Upper lobe of right lung (tissue), 1 donor: ENCODE results near the gene CLEC16A. TPM values are rescaled to one million over a fixed set of nuclear protein-coding genes. Genes with fewer than 3 reads are reported as not detected.

Experiments used
- ATAC-seq: fragments of 200-7000 bp; cut with Tn5 transposase; one replicate; pipeline ENCODE4 v1.9.1; 2020; ENCODE audit warnings: mild to moderate bottlenecking, moderate library complexity
- DNase-seq: peaks from one replicate; pipeline ENCODE4 v3.0.0-alpha.2; 2020
- H3K27ac ChIP-seq: fragments of 200-600 bp; one replicate; pipeline ENCODE4 v1.8.0; 2022
- H3K27me3 ChIP-seq: fragments of 200-600 bp; one replicate; pipeline ENCODE4 v1.8.0; 2022; ENCODE audit warnings: mild to moderate bottlenecking
- H3K36me3 ChIP-seq: fragments of 200-600 bp; one replicate; pipeline ENCODE4 v1.8.0; 2022
- H3K4me1 ChIP-seq: fragments of 200-600 bp; one replicate; pipeline ENCODE4 v1.8.0; 2022
- H3K4me3 ChIP-seq: fragments of 200-600 bp; one replicate; pipeline ENCODE4 v1.8.0; 2022; ENCODE audit warnings: mild to moderate bottlenecking
- H3K9me3 ChIP-seq: fragments of 200-600 bp; one replicate; pipeline ENCODE4 v1.8.0; 2022
- intact Hi-C: fragments of 100-400 bp; cut with DNase I; formaldehyde crosslinking; loops from one replicate; pipeline ENCODE4 v1.11.0; 2022
- total RNA-seq: library from RNA; stranded (reverse); fragmentation: NEBNext Ultra II Directional; extraction: Animal tissue kit (Norgen Biotek cat#: 25700); gene quantifications from one replicate; pipeline ENCODE4 v1.2.1, GENCODE V29; 2021
- TF ChIP-seq, protein P1 (sequence below): fragments of 200-600 bp; IDR thresholded peaks from one replicate; pipeline ENCODE4 v1.8.0; 2022; ENCODE audit warnings: antibody characterized with exemption
- donor health status: DM: no; HTN: yes; CAD: no; lungs with severe emphysema.

The CLEC16A gene
- total RNA-seq, 1 donor from 2014 or later: 36.9 TPM

DNA sequence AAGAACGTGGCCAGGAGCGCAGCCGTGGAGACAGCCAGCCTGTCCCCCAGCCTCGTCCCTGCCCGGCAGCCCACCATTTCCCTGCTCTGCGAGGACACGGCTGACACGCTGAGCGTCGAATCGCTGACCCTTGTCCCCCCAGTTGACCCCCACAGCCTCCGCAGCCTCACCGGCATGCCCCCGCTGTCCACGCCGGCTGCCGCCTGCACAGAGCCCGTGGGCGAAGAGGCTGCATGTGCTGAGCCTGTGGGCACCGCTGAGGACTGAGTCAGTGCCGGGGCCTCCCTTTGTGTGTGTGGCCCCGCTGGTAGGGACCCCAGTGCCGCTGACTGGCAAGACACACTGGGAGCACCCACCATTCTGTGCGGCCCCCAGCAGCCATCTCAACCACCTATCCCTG, 234.1 kb downstream of the CLEC16A start:
- peaks cover 22% of the 10 kb centered on the region for H3K36me3 ChIP-seq
- TF ChIP-seq, protein P1, sequence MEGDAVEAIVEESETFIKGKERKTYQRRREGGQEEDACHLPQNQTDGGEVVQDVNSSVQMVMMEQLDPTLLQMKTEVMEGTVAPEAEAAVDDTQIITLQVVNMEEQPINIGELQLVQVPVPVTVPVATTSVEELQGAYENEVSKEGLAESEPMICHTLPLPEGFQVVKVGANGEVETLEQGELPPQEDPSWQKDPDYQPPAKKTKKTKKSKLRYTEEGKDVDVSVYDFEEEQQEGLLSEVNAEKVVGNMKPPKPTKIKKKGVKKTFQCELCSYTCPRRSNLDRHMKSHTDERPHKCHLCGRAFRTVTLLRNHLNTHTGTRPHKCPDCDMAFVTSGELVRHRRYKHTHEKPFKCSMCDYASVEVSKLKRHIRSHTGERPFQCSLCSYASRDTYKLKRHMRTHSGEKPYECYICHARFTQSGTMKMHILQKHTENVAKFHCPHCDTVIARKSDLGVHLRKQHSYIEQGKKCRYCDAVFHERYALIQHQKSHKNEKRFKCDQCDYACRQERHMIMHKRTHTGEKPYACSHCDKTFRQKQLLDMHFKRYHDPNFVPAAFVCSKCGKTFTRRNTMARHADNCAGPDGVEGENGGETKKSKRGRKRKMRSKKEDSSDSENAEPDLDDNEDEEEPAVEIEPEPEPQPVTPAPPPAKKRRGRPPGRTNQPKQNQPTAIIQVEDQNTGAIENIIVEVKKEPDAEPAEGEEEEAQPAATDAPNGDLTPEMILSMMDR: no peak
- H3K4me3 ChIP-seq: no peak overlapping the region
- ATAC-seq (no peak), DNase-seq (no peak)
- peaks cover 3% of the 10 kb centered on the region for H3K4me1 ChIP-seq
- no peak overlapping the region for H3K27ac ChIP-seq
- intact Hi-C loops: no loop called here
- no peaks in the 10 kb centered on the region for H3K9me3 ChIP-seq
- no peaks in the 10 kb centered on the region for H3K27me3 ChIP-seq

DNA sequence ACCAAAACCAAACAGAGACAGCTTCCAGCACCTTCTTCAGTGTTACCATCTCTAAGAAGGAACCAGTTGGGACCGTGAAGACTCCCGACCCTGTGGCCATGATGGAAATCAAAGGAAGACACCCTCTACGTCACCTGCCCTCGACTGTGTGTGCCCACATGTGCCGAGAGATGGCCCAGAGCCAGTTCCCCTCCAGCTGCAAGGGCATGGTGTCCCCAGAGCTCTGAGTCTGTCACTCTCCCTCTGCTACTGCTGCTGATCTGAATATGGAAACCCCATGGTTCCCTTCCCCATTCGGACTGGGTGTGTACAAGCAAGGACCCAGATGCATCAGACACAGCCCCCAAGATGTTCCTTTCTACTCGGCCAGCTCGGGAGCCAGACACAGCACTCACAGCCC, 235.2 kb downstream of the CLEC16A start:
- intact Hi-C loops: no loop called here
- no peak for DNase-seq
- H3K4me1 ChIP-seq: peaks cover 3% of the 10 kb centered on the region
- TF ChIP-seq, protein P1: no peak
- H3K27me3 ChIP-seq: no peaks in the 10 kb centered on the region
- peaks cover 19% of the 10 kb centered on the region for H3K36me3 ChIP-seq
- H3K27ac ChIP-seq: no peak overlapping the region
- H3K4me3 ChIP-seq: no peak overlapping the region
- ATAC-seq: no peak
- no peaks in the 10 kb centered on the region for H3K9me3 ChIP-seq

- peaks cover 3% of the 10 kb centered on the region for H3K4me1 ChIP-seq
- ATAC-seq: peak; percentile 67
- TF ChIP-seq, protein P1: no peak
- DNase-seq: no peak
- H3K9me3 ChIP-seq: no peaks in the 10 kb centered on the region
- H3K27ac ChIP-seq: no peak overlapping the region
- peaks cover 19% of the 10 kb centered on the region for H3K36me3 ChIP-seq
- no peak overlapping the region for H3K4me3 ChIP-seq
- no peaks in the 10 kb centered on the region for H3K27me3 ChIP-seq
- intact Hi-C loops: no loop called here
Observed at GRCh38 chr16:11180489-11180888, 236.1 kb downstream of the CLEC16A start.

DNA sequence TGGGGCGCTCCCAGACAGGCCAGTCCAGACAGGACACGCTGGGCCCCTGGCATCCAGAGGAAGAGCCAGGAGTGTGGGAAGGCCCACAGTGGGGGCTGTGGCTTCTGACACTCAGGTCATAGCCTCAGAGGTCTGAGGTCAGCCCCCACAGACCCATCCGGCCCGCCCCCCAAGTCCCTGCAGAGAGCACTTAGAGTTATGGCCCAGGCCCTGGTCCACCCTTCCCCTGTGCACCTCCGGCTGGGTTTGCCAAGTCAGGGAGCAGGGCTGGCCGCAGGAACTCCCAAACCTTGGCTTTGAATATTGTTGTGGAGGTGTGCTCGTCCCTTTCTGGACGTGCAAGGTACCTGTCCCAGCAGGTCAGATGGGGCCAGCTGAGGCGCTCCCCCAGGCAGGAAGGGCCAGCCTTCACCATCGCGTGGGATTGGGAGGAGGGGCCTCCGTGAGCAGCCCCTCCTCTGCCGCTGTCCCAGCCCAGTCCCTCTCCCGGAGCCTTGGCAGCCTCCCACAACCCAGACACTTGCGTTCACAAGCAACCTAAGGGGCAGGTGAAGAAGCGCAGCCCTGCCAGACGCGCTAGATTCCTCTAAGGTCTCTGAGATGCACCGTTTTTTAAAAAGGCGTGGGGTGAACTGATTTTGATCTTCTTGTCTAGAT, 237.0 kb downstream of the CLEC16A start:
- Histone ChIP-seq H3K27ac (no peak overlapping the region), H3K4me1 (peaks cover 3% of the 10 kb centered on the region), H3K9me3 (no peaks in the 10 kb centered on the region), H3K4me3 (no peak overlapping the region), H3K27me3 (no peaks in the 10 kb centered on the region), H3K36me3 (peaks cover 19% of the 10 kb centered on the region)
- TF ChIP-seq, protein P1: no peak
- intact Hi-C loops: no loop called here
- DNase-seq (no peak), ATAC-seq (no peak)

DNA sequence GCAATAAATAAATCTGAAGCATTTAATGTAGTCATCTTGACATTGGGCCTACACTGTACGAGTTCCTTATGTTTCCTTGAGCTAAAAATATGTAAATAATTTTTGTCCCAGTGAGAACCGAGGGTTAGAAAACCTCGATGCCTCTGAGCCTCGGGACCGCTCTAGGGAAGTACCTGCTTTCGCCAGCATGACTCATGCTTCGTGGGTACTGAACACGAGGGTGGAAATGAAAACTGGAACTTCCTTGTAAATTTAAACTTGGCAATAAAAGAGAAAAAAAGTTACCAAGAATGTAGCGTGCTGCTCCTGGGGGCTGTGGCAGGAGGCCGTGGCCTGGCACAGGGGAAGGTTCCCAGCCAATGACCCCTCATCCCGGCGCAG, 237.5 kb downstream of the CLEC16A start:
- TF ChIP-seq, protein P1: no peak
- Histone ChIP-seq H3K9me3 (no peaks in the 10 kb centered on the region), H3K36me3 (peaks cover 19% of the 10 kb centered on the region), H3K4me1 (peaks cover 3% of the 10 kb centered on the region), H3K4me3 (no peak overlapping the region), H3K27me3 (no peaks in the 10 kb centered on the region), H3K27ac (no peak overlapping the region)
- intact Hi-C loops: no loop called here
- peak; percentile 65 for ATAC-seq
- no peak for DNase-seq

GRCh38 chr16:11182411-11182810, 238.0 kb downstream of the CLEC16A start:
- TF ChIP-seq, protein P1: no peak
- H3K4me3 ChIP-seq: no peak overlapping the region
- no peak overlapping the region for H3K27ac ChIP-seq
- intact Hi-C loops: no loop called here
- no peaks in the 10 kb centered on the region for H3K9me3 ChIP-seq
- peak; percentile 76 for DNase-seq
- ATAC-seq: peak; percentile 65
- H3K36me3 ChIP-seq: peaks cover 19% of the 10 kb centered on the region
- no peaks in the 10 kb centered on the region for H3K27me3 ChIP-seq
- peaks cover 3% of the 10 kb centered on the region for H3K4me1 ChIP-seq
